NOMO-1 (cell line): ENCODE results near the gene RASSF7.

Source experiments
- DNase-seq, 2 experiments: peaks; one replicate each; lab custom pipeline; 2025; ENCODE audit not compliant: unreplicated experiment in 2 of 2; lab: John Stamatoyannopoulos, UW

The RASSF7 gene

GRCh38 chr11:532986-533585 lies 27.7 kb upstream of the RASSF7 start:
- DNase-seq, result no peak

DNA sequence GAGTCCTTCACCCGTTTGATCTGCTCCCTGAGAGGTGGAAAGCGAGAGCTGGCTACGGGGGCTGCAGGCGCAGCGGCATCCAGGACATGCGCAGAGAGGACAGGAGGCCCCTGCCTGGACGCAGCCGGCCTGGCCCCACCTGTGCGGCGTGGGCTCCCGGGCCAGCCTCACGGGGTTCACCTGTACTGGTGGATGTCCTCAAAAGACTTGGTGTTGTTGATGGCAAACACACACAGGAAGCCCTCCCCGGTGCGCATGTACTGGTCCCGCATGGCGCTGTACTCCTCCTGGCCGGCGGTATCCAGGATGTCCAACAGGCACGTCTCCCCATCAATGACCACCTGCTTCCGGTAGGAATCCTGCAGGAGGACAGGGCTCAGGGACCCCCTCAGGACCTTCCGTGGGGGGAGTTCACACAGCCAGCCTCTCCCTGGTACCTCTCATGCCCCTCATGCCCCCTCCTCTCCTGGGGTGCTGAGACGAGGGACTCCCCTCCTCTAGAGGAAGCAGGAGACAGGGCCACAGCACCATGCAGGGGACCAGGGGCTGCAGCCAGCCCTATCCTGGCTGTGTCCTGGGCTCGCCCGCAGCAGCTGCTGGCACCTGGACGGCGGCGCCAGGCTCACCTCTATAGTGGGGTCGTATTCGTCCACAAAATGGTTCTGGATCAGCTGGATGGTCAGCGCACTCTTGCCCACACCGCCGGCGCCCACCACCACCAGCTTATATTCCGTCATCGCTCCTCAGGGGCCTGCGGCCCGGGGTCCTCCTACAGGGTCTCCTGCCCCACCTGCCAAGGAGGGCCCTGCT lies 27.0 kb upstream of the RASSF7 start:
- DNase-seq, result no peak

DNA sequence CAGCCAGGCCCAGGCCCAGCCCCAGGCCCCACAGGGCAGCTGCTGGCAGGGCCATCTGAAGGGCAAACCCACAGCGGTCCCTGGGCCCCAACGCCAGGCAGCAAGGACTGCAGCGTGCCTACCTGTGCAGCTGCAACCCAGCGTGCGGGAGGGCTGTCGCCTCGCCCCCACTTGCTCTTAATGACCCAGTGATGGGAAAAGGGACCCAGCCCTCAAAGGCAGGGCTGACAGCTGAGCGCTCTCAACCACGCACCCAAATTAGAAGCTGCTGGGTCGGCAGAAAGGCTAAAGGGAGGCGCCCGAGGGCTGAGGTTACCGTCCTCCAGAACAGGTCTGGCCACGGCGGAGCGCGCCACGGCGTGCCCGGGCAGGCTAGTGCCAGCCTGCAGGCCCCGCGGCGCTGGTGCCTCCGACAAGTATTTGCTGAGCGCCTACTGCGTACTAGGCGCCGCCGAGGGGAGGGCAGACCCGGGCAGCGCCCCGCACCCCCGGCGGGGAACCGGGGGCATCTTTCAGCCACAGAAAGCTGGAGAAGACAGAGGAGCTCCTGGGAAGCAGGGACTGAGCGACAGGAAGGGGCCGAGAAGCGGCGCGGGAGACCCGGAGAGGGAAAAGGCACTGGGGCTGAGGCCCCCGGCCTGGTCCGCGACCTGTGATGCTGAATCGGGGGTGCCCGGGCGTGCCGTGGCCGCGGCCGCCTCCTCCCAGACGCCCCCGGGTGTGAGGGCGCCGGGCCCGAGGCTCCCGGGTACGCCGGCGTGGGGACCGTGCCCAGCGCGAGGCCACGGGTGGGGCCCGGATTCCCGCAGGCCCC lies 26.2 kb upstream of the RASSF7 start:
- peak in 1 of 2 experiments; percentile 31 for DNase-seq

DNA sequence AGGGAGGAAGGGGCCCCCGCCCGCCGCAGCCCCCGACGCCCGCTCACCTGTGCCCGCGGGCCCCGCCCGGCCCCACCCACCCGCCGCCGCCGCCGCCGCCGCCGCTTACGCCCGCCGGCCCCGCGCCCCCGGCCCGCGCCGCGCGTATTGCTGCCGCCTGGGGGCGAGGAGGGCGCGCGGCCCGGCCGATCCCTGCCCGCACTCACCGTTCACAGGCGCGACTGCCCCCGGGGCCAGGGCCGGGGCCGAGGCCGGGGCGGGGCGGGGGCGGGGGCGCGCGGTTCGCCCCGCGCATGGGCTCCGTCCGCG lies 25.6 kb upstream of the RASSF7 start:
- DNase-seq, result no peak

DNA sequence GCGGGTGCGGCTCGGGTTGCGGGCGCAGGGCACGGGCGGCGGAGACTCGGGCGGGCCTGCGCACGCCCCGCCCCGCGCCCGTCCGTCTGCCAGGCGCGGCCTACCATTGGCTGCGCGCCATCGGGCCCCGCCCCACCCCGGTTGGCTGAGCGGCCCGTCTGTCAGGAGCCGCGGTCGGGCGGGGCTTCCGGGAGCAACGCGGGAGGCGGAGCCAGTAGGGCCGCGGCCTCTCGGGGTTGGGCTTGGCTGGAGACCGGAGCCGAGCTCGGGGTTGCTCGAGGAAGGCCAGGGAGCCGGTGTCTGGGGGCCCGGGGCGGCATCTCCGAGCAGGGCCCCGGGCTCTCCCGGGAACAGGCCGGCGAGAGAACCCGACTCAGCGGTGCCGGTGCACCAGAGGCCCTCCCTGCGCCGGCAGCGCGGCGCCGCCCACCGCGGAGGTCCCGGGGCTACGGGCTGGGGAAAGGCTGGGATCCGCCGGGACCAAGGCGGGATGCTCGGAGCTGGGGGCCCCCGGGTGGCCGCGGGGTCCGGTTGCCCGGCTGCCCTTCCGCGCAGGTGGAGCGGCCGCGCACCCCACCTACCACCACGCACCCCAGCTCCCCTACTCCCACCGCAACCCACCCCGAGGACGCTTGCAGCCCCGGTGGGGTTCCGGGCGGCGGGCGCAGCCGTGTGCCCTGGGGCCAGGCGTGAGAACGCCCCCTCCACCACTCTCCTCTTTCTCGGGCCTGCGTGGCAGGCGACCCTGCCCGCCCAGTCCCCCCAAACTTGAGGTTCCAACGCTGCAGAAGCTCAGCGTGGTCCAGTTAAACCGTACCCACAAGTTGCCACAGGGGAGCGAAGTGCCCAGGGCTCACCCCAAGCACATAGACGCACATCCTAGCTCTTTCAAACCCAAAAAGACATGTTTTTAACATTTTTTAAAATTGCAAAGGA lies 25.0 kb upstream of the RASSF7 start, which contains the start of gene HRAS:
Gene HRAS (minus strand): TSS at position 58 of the 936 bp plus-strand sequence.
- DNase-seq, result peak; percentile 93 to 97

DNA sequence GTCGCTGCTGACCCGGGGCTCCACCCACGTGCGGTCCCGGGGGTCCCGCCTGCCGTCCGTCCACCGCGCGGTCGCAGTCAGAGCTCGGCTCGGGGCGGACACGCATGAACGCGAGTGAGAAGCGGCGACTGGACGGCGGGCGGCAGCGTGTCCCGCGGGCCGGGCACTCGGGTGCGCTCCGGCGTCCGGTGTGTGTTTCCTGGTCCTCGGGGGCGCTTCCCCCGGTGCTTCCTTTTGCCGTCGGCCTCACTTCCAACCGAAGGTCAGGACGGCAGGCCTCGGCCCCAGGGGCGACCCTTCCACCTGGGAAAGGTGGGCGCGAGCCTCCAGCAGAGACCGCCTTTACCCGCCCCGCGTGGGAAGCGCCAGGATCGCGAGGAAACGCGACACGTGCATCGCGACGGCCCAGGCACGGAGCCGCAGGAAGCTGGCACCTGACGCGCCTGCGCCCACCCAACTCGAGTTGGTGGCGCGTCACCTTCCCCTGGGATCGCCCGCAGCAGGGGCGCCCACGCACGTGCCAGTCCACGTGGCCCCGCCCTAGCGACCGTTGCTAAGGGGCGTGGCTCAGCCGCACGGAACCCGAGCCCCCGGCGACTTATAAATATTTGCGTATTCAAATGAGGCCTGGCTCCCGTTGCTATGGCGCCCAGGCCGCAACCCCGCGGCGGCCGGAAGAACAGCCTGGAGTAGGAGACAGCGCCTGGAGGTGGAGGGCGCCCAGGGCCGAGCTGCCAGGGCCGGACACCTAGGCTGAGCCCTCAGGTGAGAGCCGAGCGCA lies 23.7 kb upstream of the RASSF7 start, which contains the start of gene LRRC56:
Gene LRRC56 (plus strand): TSS at position 687 of the 781 bp plus-strand sequence. CDS start 3,158 bp downstream, outside the sequence.
- peak; percentile 77 to 91 for DNase-seq

DNA sequence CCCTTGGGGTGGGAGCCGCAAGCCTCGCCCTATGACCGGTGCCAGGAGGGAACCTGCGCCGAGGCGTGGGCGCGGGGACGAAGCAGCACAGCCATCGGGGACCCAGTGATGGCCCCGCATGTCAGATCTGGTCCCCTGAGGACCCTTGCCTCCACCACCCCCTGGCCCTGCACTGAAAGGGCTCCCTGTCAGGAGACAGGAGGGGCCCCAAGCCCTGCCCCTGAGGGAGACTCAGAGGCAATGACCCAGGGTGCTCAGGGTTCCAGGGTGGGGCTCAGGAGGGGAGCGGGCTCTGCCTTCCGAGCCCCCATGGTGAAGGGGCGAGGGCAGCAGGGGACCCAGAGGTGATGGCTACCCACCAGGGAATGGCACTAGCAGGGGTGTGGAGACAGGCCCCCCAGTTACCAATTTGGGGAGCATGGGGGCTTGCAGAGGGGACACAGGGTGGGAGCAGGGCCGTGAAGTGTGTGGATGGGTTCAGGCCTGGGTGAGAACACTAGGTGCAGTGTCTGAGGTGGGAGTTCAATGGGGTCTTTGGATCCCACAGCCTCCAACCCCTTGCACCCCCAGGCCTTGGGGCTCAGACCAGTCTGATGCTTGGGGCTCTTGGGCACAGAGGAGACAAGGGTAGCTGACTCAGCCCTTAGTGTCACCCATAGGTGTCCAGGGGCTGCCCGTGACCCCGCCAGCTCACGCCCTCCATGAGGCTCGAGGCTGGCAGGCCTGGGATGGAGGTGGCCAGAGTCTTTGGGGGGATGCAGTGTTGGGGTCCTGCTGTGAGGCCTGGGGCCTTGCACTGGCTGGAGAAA lies 22.9 kb upstream of the RASSF7 start:
- no peak for DNase-seq

GRCh38 chr11:538431-539051 lies 22.2 kb upstream of the RASSF7 start:
- DNase-seq, result no peak

DNA sequence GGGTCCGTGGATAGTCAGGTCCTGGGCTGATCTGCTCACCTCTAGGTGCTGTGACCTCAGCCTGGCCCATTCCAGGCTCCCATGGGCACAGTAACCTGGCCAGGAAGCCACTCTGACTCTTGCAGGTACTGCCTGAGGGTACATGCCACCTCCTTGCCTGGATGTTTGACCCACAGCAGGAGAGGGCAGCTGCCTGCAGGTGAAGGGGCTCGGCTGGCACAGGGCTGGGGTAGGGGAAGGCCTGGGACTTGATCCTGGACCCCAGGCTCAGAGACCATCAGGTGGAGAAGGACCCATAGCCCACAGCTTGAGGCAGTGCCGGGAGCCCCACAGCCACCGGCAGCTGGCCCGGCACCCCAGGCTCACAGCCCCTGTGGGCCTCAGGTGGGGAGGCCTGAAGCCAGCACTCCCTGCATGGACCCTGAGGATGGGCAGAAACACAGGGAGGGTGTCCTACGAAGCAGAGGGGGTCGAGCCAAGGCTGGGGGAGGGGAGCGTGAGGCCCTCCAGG lies 20.7 kb upstream of the RASSF7 start:
- DNase-seq, result no peak

GRCh38 chr11:540583-541432 lies 20.0 kb upstream of the RASSF7 start:
- DNase-seq, result no peak

GRCh38 chr11:541433-541885 lies 19.3 kb upstream of the RASSF7 start:
- DNase-seq, result no peak

DNA sequence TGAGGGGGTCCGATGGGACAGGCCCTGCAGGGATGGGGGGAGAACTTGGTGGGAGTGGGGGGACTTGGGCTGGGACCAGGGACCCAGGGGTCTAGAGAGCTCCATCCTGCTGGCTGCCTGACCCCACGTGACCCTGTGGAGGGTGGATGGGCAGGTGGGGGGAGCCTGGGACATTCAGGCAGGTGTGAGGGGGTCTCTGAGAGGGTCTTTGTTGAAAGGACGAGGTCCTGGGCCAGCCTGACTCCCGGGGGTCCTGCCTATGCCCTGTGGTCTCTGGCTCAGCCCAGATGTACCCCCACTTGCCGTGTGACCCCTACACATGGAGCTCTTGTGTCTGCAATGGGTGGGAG lies 16.0 kb upstream of the RASSF7 start:
- DNase-seq, result no peak

DNA sequence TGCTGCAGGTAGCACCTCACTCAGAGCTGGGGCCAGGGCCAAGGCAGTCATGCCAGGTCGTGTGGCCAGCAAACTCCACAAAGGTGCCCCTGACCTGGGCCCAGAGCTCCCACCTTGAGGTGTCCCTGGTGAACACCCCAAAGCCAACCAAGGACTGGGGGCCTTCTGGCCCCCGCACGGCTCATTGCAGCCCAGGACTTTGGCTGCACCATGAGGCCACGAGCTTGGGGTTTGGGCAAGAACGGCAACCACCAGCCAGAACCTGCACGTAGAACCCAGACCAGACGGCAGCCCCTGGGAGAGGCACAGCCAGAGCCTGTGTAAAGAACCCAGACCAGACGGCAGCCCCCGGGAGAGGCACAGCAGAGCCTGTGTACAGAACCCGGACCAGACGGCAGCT lies 15.6 kb upstream of the RASSF7 start:
- no peak for DNase-seq

GRCh38 chr11:548700-549603 lies 11.8 kb upstream of the RASSF7 start:
- no peak for DNase-seq

- no peak for DNase-seq
Measured at GRCh38 chr11:550021-550745, 10.6 kb upstream of the RASSF7 start.

DNA sequence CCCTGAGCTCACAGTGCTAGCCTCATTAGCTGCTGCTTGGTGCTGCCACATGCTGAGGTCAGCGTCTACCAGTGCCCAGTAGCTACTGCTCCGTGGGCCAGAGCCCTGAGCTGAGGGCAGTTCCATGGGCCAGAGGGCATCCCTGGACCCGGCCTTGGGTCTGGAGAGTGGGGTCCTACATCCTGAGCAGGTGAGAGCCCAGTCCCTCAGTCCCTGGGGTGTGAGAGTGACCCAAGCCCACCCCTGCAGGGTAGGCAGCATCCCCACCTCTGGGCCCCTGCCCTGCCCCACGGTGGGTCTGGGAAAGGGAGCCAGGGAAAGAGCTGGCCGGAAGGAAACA lies 10.1 kb upstream of the RASSF7 start:
- no peak for DNase-seq
